AG10803 (cell line): ENCODE measurements around the gene FURIN.

ENCODE experiments used
- DNase-seq: peaks from one replicate; pipeline ENCODE4 v3.0.0; 2010; ENCODE audit warnings: low read depth
- H3K4me3 ChIP-seq: 2 replicates; pipeline ENCODE4 v1.5.1; 2011; ENCODE audit warnings: mild to moderate bottlenecking, low read length, control low read depth
- TF ChIP-seq, protein P1 (sequence below): conservative IDR thresholded peaks from 2 replicates; pipeline ENCODE4 v1.5.1; 2011; ENCODE audit warnings: mild to moderate bottlenecking, low read length, control low read depth, inconsistent platforms

FURIN gene

DNA sequence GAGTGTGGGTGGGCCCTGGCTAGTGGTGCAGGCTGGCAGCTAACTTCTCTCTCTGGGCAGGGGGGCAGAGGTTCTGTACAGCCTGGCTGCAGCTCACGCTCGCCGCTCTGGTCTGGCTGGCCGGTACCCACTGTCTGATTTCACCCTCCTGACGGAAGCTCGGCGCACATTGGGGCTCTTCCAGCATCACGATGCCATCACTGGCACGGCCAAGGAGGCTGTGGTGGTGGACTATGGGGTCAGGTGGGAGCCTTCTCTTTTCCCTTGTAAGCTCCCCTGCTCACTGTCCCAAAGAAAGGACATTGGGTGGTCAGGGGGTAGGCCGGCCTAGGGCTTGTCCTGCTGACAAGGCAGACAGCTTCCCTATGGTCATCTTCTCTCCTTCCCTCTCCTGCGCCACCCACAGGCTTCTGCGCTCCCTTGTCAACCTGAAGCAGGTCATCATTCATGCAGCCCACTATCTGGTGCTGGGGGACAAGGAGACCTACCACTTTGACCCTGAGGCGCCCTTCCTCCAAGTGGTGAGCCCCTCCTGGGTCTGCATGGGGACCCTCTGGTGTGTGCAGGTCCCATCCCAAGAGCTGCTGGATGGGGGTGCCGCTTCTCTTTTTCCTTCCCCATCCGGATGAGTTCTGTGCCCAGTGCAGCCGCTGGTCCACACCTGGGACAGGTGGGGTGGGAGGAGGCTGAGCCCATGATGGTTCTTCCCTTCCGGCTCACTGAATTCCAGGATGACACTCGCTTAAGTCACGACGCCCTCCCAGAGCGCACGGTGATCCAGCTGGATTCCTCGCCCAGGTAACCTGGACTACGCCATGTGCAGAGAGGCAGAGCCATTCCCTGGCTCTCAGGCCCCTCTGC lies 42.3 kb downstream of the FURIN start:
- TF ChIP-seq, protein P1, sequence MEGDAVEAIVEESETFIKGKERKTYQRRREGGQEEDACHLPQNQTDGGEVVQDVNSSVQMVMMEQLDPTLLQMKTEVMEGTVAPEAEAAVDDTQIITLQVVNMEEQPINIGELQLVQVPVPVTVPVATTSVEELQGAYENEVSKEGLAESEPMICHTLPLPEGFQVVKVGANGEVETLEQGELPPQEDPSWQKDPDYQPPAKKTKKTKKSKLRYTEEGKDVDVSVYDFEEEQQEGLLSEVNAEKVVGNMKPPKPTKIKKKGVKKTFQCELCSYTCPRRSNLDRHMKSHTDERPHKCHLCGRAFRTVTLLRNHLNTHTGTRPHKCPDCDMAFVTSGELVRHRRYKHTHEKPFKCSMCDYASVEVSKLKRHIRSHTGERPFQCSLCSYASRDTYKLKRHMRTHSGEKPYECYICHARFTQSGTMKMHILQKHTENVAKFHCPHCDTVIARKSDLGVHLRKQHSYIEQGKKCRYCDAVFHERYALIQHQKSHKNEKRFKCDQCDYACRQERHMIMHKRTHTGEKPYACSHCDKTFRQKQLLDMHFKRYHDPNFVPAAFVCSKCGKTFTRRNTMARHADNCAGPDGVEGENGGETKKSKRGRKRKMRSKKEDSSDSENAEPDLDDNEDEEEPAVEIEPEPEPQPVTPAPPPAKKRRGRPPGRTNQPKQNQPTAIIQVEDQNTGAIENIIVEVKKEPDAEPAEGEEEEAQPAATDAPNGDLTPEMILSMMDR = no peak
- no peak for DNase-seq
- H3K4me3 ChIP-seq = no peak overlapping the region

DNA sequence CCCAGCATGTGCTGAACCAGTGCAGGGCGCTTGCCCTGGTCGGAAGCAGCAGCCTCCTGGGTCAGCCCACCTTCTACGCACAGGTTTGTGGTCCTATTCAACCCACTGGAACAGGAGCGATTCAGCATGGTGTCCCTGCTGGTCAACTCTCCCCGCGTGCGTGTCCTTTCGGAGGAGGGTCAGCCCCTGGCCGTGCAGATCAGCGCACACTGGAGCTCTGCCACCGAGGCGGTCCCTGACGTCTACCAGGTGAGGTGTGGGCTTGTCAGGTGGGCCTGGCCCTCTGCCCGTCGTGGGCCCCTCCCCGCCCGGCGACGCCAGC lies 42.9 kb downstream of the FURIN start:
- TF ChIP-seq, protein P1 = no peak
- DNase-seq = no peak
- H3K4me3 ChIP-seq = no peak overlapping the region

DNA sequence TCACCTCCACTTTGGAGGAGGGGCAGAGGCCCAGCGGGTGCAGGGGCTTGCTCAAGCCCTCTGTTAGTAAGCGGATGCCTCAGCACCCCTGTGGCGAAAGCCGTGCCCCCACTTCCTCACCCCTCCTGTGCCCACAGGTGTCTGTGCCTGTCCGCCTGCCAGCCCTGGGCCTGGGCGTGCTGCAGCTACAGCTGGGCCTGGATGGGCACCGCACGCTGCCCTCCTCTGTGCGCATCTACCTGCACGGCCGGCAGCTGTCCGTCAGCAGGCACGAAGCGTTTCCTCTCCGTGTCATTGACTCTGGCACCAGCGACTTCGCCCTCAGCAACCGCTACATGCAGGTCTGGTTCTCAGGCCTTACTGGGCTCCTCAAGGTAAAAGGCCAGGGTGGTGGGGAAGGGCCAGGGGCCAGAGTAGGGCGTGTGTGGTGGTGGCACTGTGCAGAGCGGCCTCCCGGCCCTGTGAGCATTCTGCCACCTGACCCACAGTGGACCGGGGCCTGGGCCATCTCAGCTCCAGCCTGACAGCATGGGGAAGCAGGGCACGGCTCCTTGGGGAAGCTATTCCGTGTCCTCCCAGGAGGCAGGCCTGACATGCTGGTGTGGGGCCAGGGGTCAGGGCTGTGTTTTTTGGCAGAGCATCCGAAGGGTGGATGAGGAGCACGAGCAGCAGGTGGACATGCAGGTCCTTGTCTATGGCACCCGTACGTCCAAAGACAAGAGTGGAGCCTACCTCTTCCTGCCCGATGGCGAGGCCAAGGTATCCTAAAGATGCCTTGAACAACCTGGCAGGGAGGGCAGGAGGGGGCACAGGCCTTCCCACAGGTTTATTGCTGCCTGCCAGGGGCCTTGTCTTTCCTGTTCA lies 43.8 kb downstream of the FURIN start:
- TF ChIP-seq, protein P1 = no peak
- H3K4me3 ChIP-seq = no peak overlapping the region
- DNase-seq = no peak

DNA sequence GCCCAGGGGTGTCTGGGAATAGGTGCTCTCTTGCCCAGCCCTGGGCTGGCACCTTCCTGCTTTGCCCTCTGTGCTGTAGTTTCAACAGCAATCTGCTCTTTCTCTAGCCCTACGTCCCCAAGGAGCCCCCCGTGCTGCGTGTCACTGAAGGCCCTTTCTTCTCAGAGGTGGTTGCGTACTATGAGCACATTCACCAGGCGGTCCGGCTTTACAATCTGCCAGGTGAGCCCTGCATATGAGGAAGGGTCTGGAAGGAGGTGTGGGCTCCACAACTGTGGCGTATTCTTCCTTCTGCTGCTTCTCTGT lies 44.3 kb downstream of the FURIN start:
- TF ChIP-seq, protein P1 = no peak
- no peak overlapping the region for H3K4me3 ChIP-seq
- no peak for DNase-seq

DNA sequence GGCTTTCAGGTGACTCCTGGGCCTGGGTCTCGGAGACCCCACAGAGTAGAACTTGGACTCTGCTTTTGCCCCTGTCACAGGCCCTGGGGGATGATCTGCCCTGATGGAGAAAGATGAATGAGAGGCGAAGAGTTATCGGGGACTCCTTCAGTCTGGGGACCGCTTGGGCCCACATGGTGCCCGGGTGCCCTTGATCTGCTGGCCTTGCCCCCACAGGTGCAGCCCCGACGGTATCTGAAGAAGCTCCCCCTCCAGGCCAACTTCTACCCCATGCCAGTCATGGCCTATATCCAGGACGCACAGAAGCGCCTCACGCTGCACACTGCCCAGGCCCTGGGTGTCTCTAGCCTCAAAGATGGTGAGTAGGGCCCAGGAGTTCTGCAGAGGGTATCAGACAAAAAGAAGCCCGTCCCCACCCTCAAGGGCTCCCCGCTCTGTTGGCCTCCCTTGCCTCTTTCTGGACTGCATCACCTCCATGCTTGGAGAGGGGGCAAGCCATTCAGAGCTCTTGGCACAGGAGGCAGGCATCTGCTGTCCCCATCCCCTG lies 45.1 kb downstream of the FURIN start:
- DNase-seq = no peak
- TF ChIP-seq, protein P1 = no peak
- H3K4me3 ChIP-seq = no peak overlapping the region

DNA sequence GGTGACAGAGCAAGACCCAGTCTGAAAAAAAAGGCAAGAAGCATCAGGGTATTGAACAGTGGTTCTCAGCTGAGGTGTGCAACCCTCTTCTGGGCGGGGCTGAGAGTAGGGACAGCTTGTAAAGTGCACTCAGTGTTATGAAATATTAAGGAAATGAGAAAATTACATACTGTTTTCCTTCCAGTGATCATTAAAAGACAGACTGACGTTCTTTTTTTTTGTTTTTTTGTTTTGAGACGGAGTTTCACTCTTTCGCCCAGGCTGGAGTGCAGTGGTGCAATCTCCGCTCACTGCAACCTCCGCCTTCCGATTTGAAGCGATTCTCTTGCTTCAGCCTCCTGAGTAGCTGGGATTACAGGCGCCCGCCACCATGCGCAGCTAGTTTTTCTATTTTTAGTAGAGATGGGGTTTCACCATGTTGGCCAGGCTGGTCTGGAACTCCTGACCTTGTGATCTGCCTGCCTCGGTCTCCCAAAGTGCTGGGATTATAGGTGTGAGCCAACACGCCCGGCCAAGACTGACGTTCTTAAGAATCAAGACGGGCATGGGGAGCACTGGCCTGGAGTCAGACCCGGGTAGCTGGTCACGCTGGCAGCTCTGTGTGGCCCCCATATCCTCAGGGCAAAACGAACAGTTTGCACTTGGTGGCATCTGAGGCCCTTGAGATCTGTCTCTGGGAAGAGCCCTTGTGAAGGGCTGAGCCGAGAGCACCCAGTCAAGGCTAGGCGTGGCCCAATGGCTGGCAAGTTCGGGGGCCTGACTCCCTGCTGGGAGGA lies 46.1 kb downstream of the FURIN start:
- no peak overlapping the region for H3K4me3 ChIP-seq
- TF ChIP-seq, protein P1 = no peak
- DNase-seq = no peak
